ENCODE measurements around the gene CLCF1.

- TF ChIP-seq CTCF (IDR thresholded peaks at IDR 0.05) = no peak
- TF ChIP-seq POLR2A (IDR thresholded peaks at IDR 0.05) = no peak
These were observed 27.0 kb upstream of the CLCF1 start for GRCh38 chr11:67400251-67400941.

Measured in lower leg skin (tissue), 3 donors.